Lung (tissue), 12 donors: ENCODE results near the gene DEAF1. TPM values are rescaled to one million over a fixed set of nuclear protein-coding genes. Genes with fewer than 3 reads are reported as not detected.

Experiments
- ATAC-seq: fragments of 200-7000 bp; cut with Tn5 transposase; one replicate; pipeline ENCODE4 v1.9.1; 2020; ENCODE audit warnings: moderate number of reproducible peaks; ENCODE audit not compliant: insufficient read depth, low FRiP score
- DNase-seq, 3 donors: peaks; one replicate each; pipeline ENCODE4 v3.0.0-alpha.2; 2013 to 2017
- H3K27ac ChIP-seq, 2 donors: one replicate each; pipeline ENCODE4 v1.5.1; 2013; ENCODE audit warnings: mild to moderate bottlenecking in 2 of 2, moderate library complexity in 2 of 2, control low read depth in 1 of 2, inconsistent platforms in 1 of 2, low read depth in 1 of 2, low read length in 1 of 2
- H3K27me3 ChIP-seq, 3 donors: one replicate each; pipeline ENCODE4 v1.5.1; 2013; ENCODE audit warnings: low read length in 2 of 3; ENCODE audit not compliant: control insufficient read depth in 3 of 3, insufficient read depth in 3 of 3
- H3K36me3 ChIP-seq, 4 donors: one replicate each; pipeline ENCODE4 v1.5.1; 2013; ENCODE audit warnings: low read length in 4 of 4, mild to moderate bottlenecking in 1 of 4, moderate library complexity in 1 of 4; ENCODE audit not compliant: control insufficient read depth in 4 of 4, insufficient read depth in 4 of 4
- H3K4me1 ChIP-seq, 5 donors: one replicate each; pipeline ENCODE4 v1.5.1; 2013; ENCODE audit warnings: low read length in 5 of 5, mild to moderate bottlenecking in 2 of 5, moderate library complexity in 1 of 5; ENCODE audit not compliant: control insufficient read depth in 5 of 5, insufficient read depth in 5 of 5
- H3K4me3 ChIP-seq: one replicate; pipeline ENCODE4 v1.5.1; 2013; ENCODE audit warnings: mild to moderate bottlenecking, control low read depth, moderate library complexity
- H3K9ac ChIP-seq, 2 donors: one replicate each; pipeline ENCODE4 v1.5.1; 2013; ENCODE audit warnings: low read length in 2 of 2, control low read depth in 1 of 2; ENCODE audit not compliant: insufficient read depth in 1 of 2
- H3K9me3 ChIP-seq, 4 donors: one replicate each; pipeline ENCODE4 v1.5.1; 2013; ENCODE audit warnings: low read length in 3 of 4, mild to moderate bottlenecking in 1 of 4, moderate library complexity in 1 of 4; ENCODE audit not compliant: control insufficient read depth in 4 of 4, insufficient read depth in 3 of 4
- CTCF ChIP-seq: IDR thresholded peaks from 2 replicates; pipeline ENCODE4 v1.5.1; 2012; ENCODE audit warnings: mild to moderate bottlenecking; ENCODE audit errors: control extremely low read depth, extremely low read depth
- WGBS, 2 donors: extraction: QIAGEN DNeasy Blood & Tissue Kit; methylation state at CpG; one replicate each; pipeline ENCODE4 v1.1.7; 2013; 5-methylcytosine and 5-hydroxymethylcytosine counted together
- polyA plus RNA-seq, 2 donors: library from polyadenylated mRNA; stranded (reverse); fragments of 200-250 nt; gene quantifications; one replicate each; pipeline ENCODE4 v1.2.1, GENCODE V29; 2013
- total RNA-seq, 2 donors: library from RNA; depleted of rRNA in 1 of 2; stranded (reverse); fragments of >200 nt in 1 of 2; gene quantifications; one replicate each; pipeline ENCODE4 v1.2.1, GENCODE V29; 2014 to 2021
- donor health status: control.
- donor health status: control.
- donor health status: Bipolar disorder and iron deficiency.
- donor health status: healthy.
- donor health status: DM: yes; HTN: yes; CAD: no.

Gene DEAF1
- total and polyA plus RNA-seq, 4 donors: 18.5 to 33.1 (median 22.3) TPM

- no peaks in the 10 kb centered on the region for H3K27me3 ChIP-seq
- peaks cover 0 to 32% (median 6%) of the 10 kb centered on the region in 4 donors for H3K36me3 ChIP-seq
- H3K27ac ChIP-seq: no peak overlapping the region
- WGBS, 2 donors: 93% methylated on average over 19 of the region's 19 CpGs
- no peak for ATAC-seq
- no peak for TF ChIP-seq CTCF
- no peak overlapping the region for H3K4me3 ChIP-seq
- peaks cover 0 to 4% (median 0%) of the 10 kb centered on the region in 5 donors for H3K4me1 ChIP-seq
- H3K9ac ChIP-seq: no peak overlapping the region
- H3K9me3 ChIP-seq: no peaks in the 10 kb centered on the region
- no peak for DNase-seq
Observed at GRCh38 chr11:660281-660680, 34.7 kb downstream of the DEAF1 start.

GRCh38 chr11:659532-660085, 35.4 kb downstream of the DEAF1 start:
- no peaks in the 10 kb centered on the region for H3K9me3 ChIP-seq

GRCh38 chr11:657691-658126, 37.3 kb downstream of the DEAF1 start:
- H3K9me3 ChIP-seq: peaks cover 0 to 4% (median 0%) of the 10 kb centered on the region in 4 donors
- WGBS, 2 donors: 90 to 92% methylated on average over 14 of the region's 14 CpGs
- H3K9ac ChIP-seq: no peak overlapping the region
- H3K27ac ChIP-seq: no peak overlapping the region
- no peaks in the 10 kb centered on the region for H3K27me3 ChIP-seq
- H3K4me3 ChIP-seq: no peak overlapping the region
- peaks cover 0 to 35% (median 4%) of the 10 kb centered on the region in 4 donors for H3K36me3 ChIP-seq
- no peak for TF ChIP-seq CTCF
- ATAC-seq: no peak
- peaks cover 0 to 4% (median 0%) of the 10 kb centered on the region in 5 donors for H3K4me1 ChIP-seq
- DNase-seq: no peak

More at GRCh38 chr11:659532-660085, 35.4 kb downstream of the DEAF1 start:
- Histone ChIP-seq H3K36me3 (peaks cover 0 to 32% (median 6%) of the 10 kb centered on the region in 4 donors), H3K9ac (no peak overlapping the region), H3K4me1 (peaks cover 0 to 5% (median 0%) of the 10 kb centered on the region in 5 donors), H3K27me3 (no peaks in the 10 kb centered on the region), H3K27ac (no peak overlapping the region), H3K4me3 (no peak overlapping the region)
- DNase-seq (no peak), ATAC-seq (no peak)
- no peak for TF ChIP-seq CTCF
- 95 to 96% methylated on average over 16 of the region's 16 CpGs for WGBS, 2 donors
